Caco-2 (cell line): ENCODE results near the gene OXT. TPM values are rescaled to one million over a fixed set of nuclear protein-coding genes. Genes with fewer than 3 reads are reported as not detected.
"Not testable (repeated sequence)": the region's sequence is repeated elsewhere in the genome, so short reads cannot be mapped to it uniquely, and the experiment has no call there.

Experiments
- BruUV-seq: library from RNA; stranded (reverse); fragments of 400-500 nt; replicated peaks from 2 replicates; lab custom pipeline; 2021; lab: Mats Ljungman, UMichigan
- CTCF ChIA-PET: fragments of 300-600 bp; sonication (Branson Sonifier 250); formaldehyde crosslinking; loops from one replicate; lab custom pipeline; 2022; ENCODE audit warnings: antibody characterized with exemption; lab: Charles Lee
- POLR2A ChIA-PET: fragments of 300-600 bp; sonication (Branson Sonifier 250); formaldehyde crosslinking; loops from one replicate; lab custom pipeline; 2022; ENCODE audit warnings: antibody characterized with exemption; lab: Charles Lee
- DNase-seq, 2 experiments: peaks; one replicate each; pipeline versions ENCODE4 v3.0.0 to v3.0.0-alpha.2; 2020 to 2022
- H3K27me3 ChIP-seq: replicated peaks from 2 replicates; pipeline ENCODE4 v1.6.0; 2011; ENCODE audit warnings: low read length; ENCODE audit not compliant: control insufficient read depth, insufficient read depth
- H3K36me3 ChIP-seq: 2 replicates; pipeline ENCODE4 v1.5.1; 2011; ENCODE audit warnings: low read length; ENCODE audit not compliant: control insufficient read depth, insufficient read depth
- H3K4me1 ChIP-seq: fragments of 250-450 bp; sonication (Bioruptor Pico); 2 replicates; pipeline ENCODE4 v1.5.1; 2020; ENCODE audit warnings: mild to moderate bottlenecking
- H3K4me3 ChIP-seq: 2 replicates; pipeline ENCODE4 v1.5.1; 2011; ENCODE audit warnings: low read depth, mild to moderate bottlenecking, control low read depth, low read length
- H3K9me3 ChIP-seq: fragments of 250-450 bp; sonication (Bioruptor Pico); 2 replicates; pipeline ENCODE4 v1.5.1; 2020; ENCODE audit warnings: mild to moderate bottlenecking, moderate library complexity
- H3K27ac Mint-ChIP-seq: one replicate; pipeline ENCODE4 v1.8.0; 2022; ENCODE audit warnings: mixed read lengths; ENCODE audit not compliant: unreplicated experiment
- H3K27me3 Mint-ChIP-seq: one replicate; pipeline ENCODE4 v1.8.0; 2022; ENCODE audit warnings: mixed read lengths; ENCODE audit not compliant: insufficient read depth, unreplicated experiment
- H3K36me3 Mint-ChIP-seq: one replicate; pipeline ENCODE4 v1.8.0; 2022; ENCODE audit warnings: mild to moderate bottlenecking, mixed read lengths; ENCODE audit not compliant: insufficient read depth, unreplicated experiment
- H3K4me1 Mint-ChIP-seq: one replicate; pipeline ENCODE4 v1.8.0; 2022; ENCODE audit warnings: low read depth, mixed read lengths; ENCODE audit not compliant: unreplicated experiment
- H3K4me3 Mint-ChIP-seq: one replicate; pipeline ENCODE4 v1.8.0; 2022; ENCODE audit warnings: mild to moderate bottlenecking, moderate library complexity, mixed read lengths; ENCODE audit not compliant: unreplicated experiment
- H3K9me3 Mint-ChIP-seq: one replicate; pipeline ENCODE4 v1.8.0; 2022; ENCODE audit warnings: mixed read lengths; ENCODE audit not compliant: unreplicated experiment
- CTCF ChIP-seq, 2 experiments: fragments of 200-600 bp in 1 of 2; IDR thresholded peaks; 1 replicate in 1 of 2; 2 replicates in 1 of 2; pipeline versions ENCODE4 v1.5.1 to v1.8.0; 2011 to 2022; ENCODE audit warnings: antibody characterized with exemption in 1 of 2, control low read depth in 1 of 2, inconsistent platforms in 1 of 2, low read depth in 1 of 2, low read length in 1 of 2, mild to moderate bottlenecking in 1 of 2, moderate library complexity in 1 of 2; ENCODE audit not compliant: insufficient read depth in 1 of 2, severe bottlenecking in 1 of 2, unreplicated experiment in 1 of 2
- intact Hi-C: fragments of 100-400 bp; cut with micrococcal nuclease; formaldehyde crosslinking; loops from one replicate; pipeline ENCODE4 v1.10.0; 2022; ENCODE audit not compliant: unreplicated experiment
- total RNA-seq: library from RNA; stranded (reverse); gene quantifications from 2 replicates; pipeline ENCODE4 v1.2.3, GENCODE V29; 2022

Gene OXT
- total RNA-seq, 1 experiment from 2014 or later, result 2.7 TPM

GRCh38 chr20:3070725-3071124, 695 bp upstream of the OXT start:
- Mint-ChIP-seq H3K27me3 (no peaks in the 10 kb centered on the region), H3K4me1 (peaks cover 13% of the 10 kb centered on the region), H3K4me3 (peak overlapping the region; percentile 58), H3K9me3 (no peaks in the 10 kb centered on the region), H3K36me3 (peaks cover 8% of the 10 kb centered on the region), H3K27ac (no peak overlapping the region)
- TSS peak; percentile 54 for BruUV-seq
- H3K36me3 ChIP-seq, result no peaks in the 10 kb centered on the region; the same call in 1 of the 2 replicates
- CTCF ChIA-PET, result no interaction called here
- TF ChIP-seq CTCF (IDR thresholded peaks at IDR 0.05; ENCODE audit: insufficient read depth in 1 of 2, low read depth in 1 of 2, low read length in 1 of 2, severe bottlenecking in 1 of 2, unreplicated experiment in 1 of 2), result no peak
- no peaks in the 10 kb centered on the region for H3K9me3 ChIP-seq
- POLR2A ChIA-PET, result no interaction called here
- no peaks in the 10 kb centered on the region for H3K27me3 ChIP-seq
- H3K4me3 ChIP-seq, result peak overlapping the region; percentile 74
- H3K4me1 ChIP-seq, result peaks cover 6% of the 10 kb centered on the region; the same call in 1 of the 2 replicates
- intact Hi-C loops, result no loop called here
- no peak for DNase-seq

- no peak for TF ChIP-seq CTCF (IDR thresholded peaks at IDR 0.05; ENCODE audit: insufficient read depth in 1 of 2, low read depth in 1 of 2, low read length in 1 of 2, severe bottlenecking in 1 of 2, unreplicated experiment in 1 of 2)
- no TSS peak for BruUV-seq
- Histone ChIP-seq H3K9me3 (no peaks in the 10 kb centered on the region), H3K36me3 (no peaks in the 10 kb centered on the region; the same call in 1 of the 2 replicates), H3K4me1 (peaks cover 6% of the 10 kb centered on the region; the same call in 1 of the 2 replicates), H3K27me3 (no peaks in the 10 kb centered on the region), H3K4me3 (peak overlapping the region; percentile 74)
- intact Hi-C loops, result no loop called here
- POLR2A ChIA-PET, result no interaction called here
- DNase-seq, result no peak
- Mint-ChIP-seq H3K4me1 (peaks cover 13% of the 10 kb centered on the region), H3K27me3 (no peaks in the 10 kb centered on the region), H3K4me3 (peak overlapping the region; percentile 58), H3K9me3 (no peaks in the 10 kb centered on the region), H3K36me3 (peaks cover 8% of the 10 kb centered on the region), H3K27ac (no peak overlapping the region)
- CTCF ChIA-PET, result interaction anchor here (0.6 kb wide), 1 partner anchor 237 kb away, joined by 3 read pairs; no protein-coding TSS in a partner anchor
These were observed 182 bp upstream of the OXT start for GRCh38 chr20:3071266-3071609.

GRCh38 chr20:3072530-3073250, 1.3 kb downstream of the OXT start:
- Mint-ChIP-seq H3K4me3 (peak overlapping the region; percentile 58), H3K36me3 (peaks cover 8% of the 10 kb centered on the region), H3K27me3 (no peaks in the 10 kb centered on the region), H3K27ac (peak overlapping the region; percentile 86), H3K9me3 (no peaks in the 10 kb centered on the region), H3K4me1 (peaks cover 13% of the 10 kb centered on the region)
- DNase-seq, result no peak
- peak overlapping the region; percentile 74 for H3K4me3 ChIP-seq
- H3K9me3 ChIP-seq, result no peaks in the 10 kb centered on the region
- no TSS peak for BruUV-seq
- no peaks in the 10 kb centered on the region for H3K27me3 ChIP-seq
- CTCF ChIA-PET, result interaction anchor here (0.9 to 1.3 kb wide), 2 partner anchors 16 to 19 kb away, joined by 3 to 7 read pairs; no protein-coding TSS in a partner anchor
- H3K4me1 ChIP-seq, result no peaks in the 10 kb centered on the region; the same call in 1 of the 2 replicates
- intact Hi-C loops, result no loop called here
- TF ChIP-seq CTCF (IDR thresholded peaks at IDR 0.05; ENCODE audit: insufficient read depth in 1 of 2, low read depth in 1 of 2, low read length in 1 of 2, severe bottlenecking in 1 of 2, unreplicated experiment in 1 of 2), result no peak
- no peaks in the 10 kb centered on the region for H3K36me3 ChIP-seq
- POLR2A ChIA-PET, result interaction anchor here (0.5 to 0.9 kb wide), 2 partner anchors 15 to 28 kb away, joined by 3 to 11 read pairs; no protein-coding TSS in a partner anchor

- intact Hi-C loops, H3K9me3 Mint-ChIP-seq, H3K27me3 Mint-ChIP-seq, H3K9me3 ChIP-seq, H3K36me3 ChIP-seq, H3K27me3 ChIP-seq, H3K36me3 Mint-ChIP-seq, H3K4me1 ChIP-seq, H3K4me3 ChIP-seq, DNase-seq, BruUV-seq: not testable (repeated sequence)
- Mint-ChIP-seq H3K4me3 (peak overlapping the region; percentile 58), H3K4me1 (peaks cover 13% of the 10 kb centered on the region), H3K27ac (peak overlapping the region; percentile 86)
- POLR2A ChIA-PET, result interaction anchor here (0.9 kb wide), 1 partner anchor 15 kb away, joined by 3 read pairs; no protein-coding TSS in a partner anchor
- CTCF ChIA-PET, result interaction anchor here (0.9 kb wide), 1 partner anchor 17 kb away, joined by 3 read pairs; no protein-coding TSS in a partner anchor
These were observed 1.8 kb downstream of the OXT start for GRCh38 chr20:3073251-3073643.
